NCI-H1092 treated with DMSO at 0.1 percent for 48 hours (cell line): Measurements from ENCODE around the gene RFC5.
A peak's percentile ranks its signal among the peaks of the same experiment; 100 is the strongest.
"Not testable (repeated sequence)": the region's sequence is repeated elsewhere in the genome, so short reads cannot be mapped to it uniquely, and the experiment has no call there.

ENCODE experiments used
- DNase-seq: peaks from one replicate; lab custom pipeline; 2025; lab: John Stamatoyannopoulos, UW

The RFC5 gene

GRCh38 chr12:118052324-118053070, 36.0 kb downstream of the RFC5 start:
- no peak for DNase-seq

GRCh38 chr12:118053071-118053985, 36.8 kb downstream of the RFC5 start:
- DNase-seq: no peak

GRCh38 chr12:118055144-118055557, 38.6 kb downstream of the RFC5 start:
- no peak for DNase-seq

GRCh38 chr12:118055865-118056773, 39.6 kb downstream of the RFC5 start:
- DNase-seq: peak; percentile 72

- DNase-seq: no peak
Measured at GRCh38 chr12:118058227-118058626, 41.7 kb downstream of the RFC5 start.

GRCh38 chr12:118058881-118059280, 42.4 kb downstream of the RFC5 start:
- no peak for DNase-seq

GRCh38 chr12:118059341-118060191, 43.1 kb downstream of the RFC5 start:
- DNase-seq: peak; percentile 18

- DNase-seq: no peak
Measured at GRCh38 chr12:118060301-118061010, 44.0 kb downstream of the RFC5 start.

GRCh38 chr12:118061011-118061872, 44.7 kb downstream of the RFC5 start, which contains the start of gene WSB2:
Gene WSB2, minus strand, starts transcription at chr12:118061179. Its CDS starts 131 bp downstream, at chr12:118061048.
- DNase-seq: peak; percentile 57

GRCh38 chr12:118061873-118062843, 45.7 kb downstream of the RFC5 start:
- peak; percentile 19 for DNase-seq

GRCh38 chr12:118063576-118064391, 47.3 kb downstream of the RFC5 start:
- DNase-seq: no peak

GRCh38 chr12:118064608-118065007, 48.1 kb downstream of the RFC5 start:
- no peak for DNase-seq

GRCh38 chr12:118065380-118065779, 48.9 kb downstream of the RFC5 start:
- DNase-seq: no peak

- DNase-seq: no peak
Measured at GRCh38 chr12:118068445-118068844, 51.9 kb downstream of the RFC5 start.

- DNase-seq: no peak
Measured at GRCh38 chr12:118070650-118071049, 54.1 kb downstream of the RFC5 start.

GRCh38 chr12:118073768-118074167, 57.3 kb downstream of the RFC5 start:
- no peak for DNase-seq

- DNase-seq: not testable (repeated sequence)
Measured at GRCh38 chr12:118081521-118081920, 65.0 kb downstream of the RFC5 start.
